ENCODE results near the gene CCDC152. TPM values are rescaled to one million over a fixed set of nuclear protein-coding genes. Genes with fewer than 3 reads are reported as not detected.

CCDC152 gene
- polyA plus RNA-seq (2013, experiment 1 of 2), result 8.2 TPM
- 8.8 TPM for polyA plus RNA-seq (2013, experiment 2 of 2)

GRCh38 chr5:42756606-42757601 lies at the start of gene CCDC152:
TSS of gene CCDC152 (plus strand) at chr5:42756818. CDS start at chr5:42759122, 2,304 bp downstream.
- H3K36me3 ChIP-seq (ENCODE audit: control insufficient read depth, insufficient read depth, low read length), result no peaks in the 10 kb centered on the region
- H3K9ac ChIP-seq (ENCODE audit: low read length), result peak within 1 kb of the TSS; percentile 36
- no peak within 1 kb of the TSS for H4K8ac ChIP-seq (ENCODE audit: low read depth, low read length)
- H3K56ac ChIP-seq (ENCODE audit: low read length), result peak within 1 kb of the TSS; percentile 80
- no peak within 1 kb of the TSS for H3K23ac ChIP-seq (ENCODE audit: low read length)
- H2BK15ac ChIP-seq (replicated peaks; ENCODE audit: low read depth), result no peak within 1 kb of the TSS
- no peak within 1 kb of the TSS for H4K5ac ChIP-seq (ENCODE audit: low read length)
- peak; percentile 72 for DNase-seq
- no peaks in the 10 kb centered on the region for H3K79me2 ChIP-seq (ENCODE audit: control insufficient read depth, insufficient read depth, low read length)
- peak within 1 kb of the TSS; percentile 30 for H3K4me2 ChIP-seq (ENCODE audit: low read length)
- no peak within 1 kb of the TSS for H2BK120ac ChIP-seq (ENCODE audit: low read depth, low read length)
- H3K79me1 ChIP-seq (ENCODE audit: low read length), result no peaks in the 10 kb centered on the region
- no peak within 1 kb of the TSS for H3K4ac ChIP-seq (ENCODE audit: low read depth, low read length)
- H3K27me3 ChIP-seq (ENCODE audit: insufficient read depth, low read length, poor library complexity), result no peaks in the 10 kb centered on the region
- no peak within 1 kb of the TSS for H3K27ac ChIP-seq (ENCODE audit: low read depth, low read length)
- H2BK5ac ChIP-seq (ENCODE audit: low read length), result no peak within 1 kb of the TSS
- peak within 1 kb of the TSS; percentile 53 for H3K4me3 ChIP-seq (ENCODE audit: low read length)
- H3K18ac ChIP-seq (ENCODE audit: low read length), result no peak within 1 kb of the TSS
- H2AK5ac ChIP-seq (ENCODE audit: low read length), result no peak within 1 kb of the TSS
- peaks cover 2% of the 10 kb centered on the region for H3K4me1 ChIP-seq (ENCODE audit: control insufficient read depth, low read depth, low read length)
- no CpG with 5 or more reads among the region's 35 CpGs for WGBS (ENCODE audit: extremely low coverage, insufficient coverage, low lambda C conversion rate)

GRCh38 chr5:42715785-42716184 lies 40.8 kb upstream of the CCDC152 start:
- Histone ChIP-seq H3K18ac (ENCODE audit: low read length) (no peak overlapping the region), H3K27ac (ENCODE audit: low read depth, low read length) (no peak overlapping the region)
- DNase-seq, result no peak

GRCh38 chr5:42718591-42718990 lies 38.0 kb upstream of the CCDC152 start:
- Histone ChIP-seq H3K18ac (ENCODE audit: low read length) (no peak overlapping the region), H2BK120ac (ENCODE audit: low read depth, low read length) (no peak overlapping the region), H3K4me3 (ENCODE audit: low read length) (no peak overlapping the region), H2BK15ac (replicated peaks; ENCODE audit: low read depth) (no peak overlapping the region), H2BK5ac (ENCODE audit: low read length) (no peak overlapping the region), H4K5ac (ENCODE audit: low read length) (no peak overlapping the region), H3K27ac (ENCODE audit: low read depth, low read length) (no peak overlapping the region), H3K56ac (ENCODE audit: low read length) (no peak overlapping the region), H3K4me2 (ENCODE audit: low read length) (no peak overlapping the region), H3K27me3 (ENCODE audit: insufficient read depth, low read length, poor library complexity) (no peaks in the 10 kb centered on the region), H3K9ac (ENCODE audit: low read length) (no peak overlapping the region), H3K79me2 (ENCODE audit: control insufficient read depth, insufficient read depth, low read length) (no peaks in the 10 kb centered on the region), H3K4me1 (ENCODE audit: control insufficient read depth, low read depth, low read length) (no peaks in the 10 kb centered on the region), H3K79me1 (ENCODE audit: low read length) (no peaks in the 10 kb centered on the region), H3K4ac (ENCODE audit: low read depth, low read length) (no peak overlapping the region), H3K23ac (ENCODE audit: low read length) (no peak overlapping the region), H4K8ac (ENCODE audit: low read depth, low read length) (no peak overlapping the region), H3K36me3 (ENCODE audit: control insufficient read depth, insufficient read depth, low read length) (no peaks in the 10 kb centered on the region), H2AK5ac (ENCODE audit: low read length) (no peak overlapping the region)
- no CpG with 5 or more reads among the region's 4 CpGs for WGBS (ENCODE audit: extremely low coverage, insufficient coverage, low lambda C conversion rate)
- no peak for DNase-seq

More at GRCh38 chr5:42715785-42716184, 40.8 kb upstream of the CCDC152 start:
- H3K4me2 ChIP-seq (ENCODE audit: low read length), result no peak overlapping the region
- no peak overlapping the region for H4K8ac ChIP-seq (ENCODE audit: low read depth, low read length)
- no peaks in the 10 kb centered on the region for H3K79me1 ChIP-seq (ENCODE audit: low read length)
- no peak overlapping the region for H2BK15ac ChIP-seq (replicated peaks; ENCODE audit: low read depth)
- H3K4ac ChIP-seq (ENCODE audit: low read depth, low read length), result no peak overlapping the region
- WGBS (ENCODE audit: extremely low coverage, insufficient coverage, low lambda C conversion rate), result no CpG with 5 or more reads among the region's 3 CpGs
- H3K56ac ChIP-seq (ENCODE audit: low read length), result no peak overlapping the region
- H2AK5ac ChIP-seq (ENCODE audit: low read length), result no peak overlapping the region
- no peaks in the 10 kb centered on the region for H3K79me2 ChIP-seq (ENCODE audit: control insufficient read depth, insufficient read depth, low read length)
- no peak overlapping the region for H3K9ac ChIP-seq (ENCODE audit: low read length)
- no peaks in the 10 kb centered on the region for H3K4me1 ChIP-seq (ENCODE audit: control insufficient read depth, low read depth, low read length)
- no peak overlapping the region for H2BK120ac ChIP-seq (ENCODE audit: low read depth, low read length)
- no peak overlapping the region for H4K5ac ChIP-seq (ENCODE audit: low read length)
- H3K27me3 ChIP-seq (ENCODE audit: insufficient read depth, low read length, poor library complexity), result no peaks in the 10 kb centered on the region
- no peak overlapping the region for H2BK5ac ChIP-seq (ENCODE audit: low read length)
- H3K4me3 ChIP-seq (ENCODE audit: low read length), result no peak overlapping the region
- no peaks in the 10 kb centered on the region for H3K36me3 ChIP-seq (ENCODE audit: control insufficient read depth, insufficient read depth, low read length)
- H3K23ac ChIP-seq (ENCODE audit: low read length), result no peak overlapping the region

GRCh38 chr5:42719034-42719433 lies 37.6 kb upstream of the CCDC152 start:
- H3K56ac ChIP-seq (ENCODE audit: low read length), result no peak overlapping the region
- H3K36me3 ChIP-seq (ENCODE audit: control insufficient read depth, insufficient read depth, low read length), result no peaks in the 10 kb centered on the region
- no peak overlapping the region for H2BK15ac ChIP-seq (replicated peaks; ENCODE audit: low read depth)
- no peak overlapping the region for H3K4ac ChIP-seq (ENCODE audit: low read depth, low read length)
- no CpG with 5 or more reads among the region's 2 CpGs for WGBS (ENCODE audit: extremely low coverage, insufficient coverage, low lambda C conversion rate)
- H3K23ac ChIP-seq (ENCODE audit: low read length), result no peak overlapping the region
- no peaks in the 10 kb centered on the region for H3K79me2 ChIP-seq (ENCODE audit: control insufficient read depth, insufficient read depth, low read length)
- no peak overlapping the region for H3K9ac ChIP-seq (ENCODE audit: low read length)
- H3K79me1 ChIP-seq (ENCODE audit: low read length), result no peaks in the 10 kb centered on the region
- H3K18ac ChIP-seq (ENCODE audit: low read length), result no peak overlapping the region
- no peaks in the 10 kb centered on the region for H3K27me3 ChIP-seq (ENCODE audit: insufficient read depth, low read length, poor library complexity)
- no peak overlapping the region for H2AK5ac ChIP-seq (ENCODE audit: low read length)
- no peak overlapping the region for H2BK5ac ChIP-seq (ENCODE audit: low read length)
- no peak overlapping the region for H3K27ac ChIP-seq (ENCODE audit: low read depth, low read length)
- H4K8ac ChIP-seq (ENCODE audit: low read depth, low read length), result no peak overlapping the region
- no peak for DNase-seq
- H3K4me1 ChIP-seq (ENCODE audit: control insufficient read depth, low read depth, low read length), result no peaks in the 10 kb centered on the region
- no peak overlapping the region for H4K5ac ChIP-seq (ENCODE audit: low read length)
- H3K4me2 ChIP-seq (ENCODE audit: low read length), result no peak overlapping the region
- no peak overlapping the region for H2BK120ac ChIP-seq (ENCODE audit: low read depth, low read length)
- H3K4me3 ChIP-seq (ENCODE audit: low read length), result no peak overlapping the region

- Histone ChIP-seq H3K36me3 (ENCODE audit: control insufficient read depth, insufficient read depth, low read length) (no peaks in the 10 kb centered on the region), H2BK120ac (ENCODE audit: low read depth, low read length) (no peak overlapping the region), H3K79me2 (ENCODE audit: control insufficient read depth, insufficient read depth, low read length) (no peaks in the 10 kb centered on the region), H3K56ac (ENCODE audit: low read length) (no peak overlapping the region), H2BK15ac (replicated peaks; ENCODE audit: low read depth) (no peak overlapping the region), H2BK5ac (ENCODE audit: low read length) (no peak overlapping the region), H3K4me2 (ENCODE audit: low read length) (no peak overlapping the region), H4K8ac (ENCODE audit: low read depth, low read length) (no peak overlapping the region), H4K5ac (ENCODE audit: low read length) (no peak overlapping the region), H3K79me1 (ENCODE audit: low read length) (no peaks in the 10 kb centered on the region), H3K18ac (ENCODE audit: low read length) (no peak overlapping the region), H3K27me3 (ENCODE audit: insufficient read depth, low read length, poor library complexity) (no peaks in the 10 kb centered on the region), H3K27ac (ENCODE audit: low read depth, low read length) (no peak overlapping the region), H3K23ac (ENCODE audit: low read length) (no peak overlapping the region), H3K4me1 (ENCODE audit: control insufficient read depth, low read depth, low read length) (no peaks in the 10 kb centered on the region), H3K4me3 (ENCODE audit: low read length) (no peak overlapping the region), H3K4ac (ENCODE audit: low read depth, low read length) (no peak overlapping the region), H2AK5ac (ENCODE audit: low read length) (no peak overlapping the region), H3K9ac (ENCODE audit: low read length) (no peak overlapping the region)
- DNase-seq, result peak; percentile 7
- WGBS (ENCODE audit: extremely low coverage, insufficient coverage, low lambda C conversion rate), result no CpG with 5 or more reads among the region's 6 CpGs
These were observed 36.4 kb upstream of the CCDC152 start for GRCh38 chr5:42720251-42720650.
